GM23338 (cell line): ENCODE measurements around the gene ANKRD18A. TPM values are rescaled to one million over a fixed set of nuclear protein-coding genes. Genes with fewer than 3 reads are reported as not detected.

Source experiments
- ATAC-seq: fragments of 200-7000 bp; cut with Tn5 transposase; 3 replicates; pipeline ENCODE4 v1.9.1; 2020
- DNase-seq: peaks from one replicate; pipeline ENCODE4 v3.0.0-alpha.2; 2015; ENCODE audit warnings: low spot score
- H2AFZ ChIP-seq: fragments of 200-600 bp; sonication (generic); 2 replicates; pipeline ENCODE4 v1.8.0; 2016; ENCODE audit warnings: antibody characterized with exemption, mild to moderate bottlenecking, moderate library complexity
- H3F3A ChIP-seq: fragments of 200-600 bp; sonication (generic); replicated peaks from 2 replicates; pipeline ENCODE4 v1.8.0; 2017; ENCODE audit warnings: antibody characterized with exemption, mixed run types, low read depth
- H3K27ac ChIP-seq: fragments of 200-600 bp; sonication (generic); 2 replicates; pipeline ENCODE4 v1.6.1; 2016; ENCODE audit warnings: low read depth
- H3K27me3 ChIP-seq: fragments of 200-600 bp; sonication (generic); 2 replicates; pipeline ENCODE4 v1.8.0; 2016; ENCODE audit warnings: mild to moderate bottlenecking, mixed run types, moderate library complexity; ENCODE audit not compliant: insufficient read depth
- H3K36me3 ChIP-seq: fragments of 200-600 bp; sonication (generic); 2 replicates; pipeline ENCODE4 v1.8.0; 2016; ENCODE audit warnings: mild to moderate bottlenecking; ENCODE audit not compliant: insufficient read depth
- H3K4me1 ChIP-seq: fragments of 200-600 bp; sonication (generic); 2 replicates; pipeline ENCODE4 v1.8.0; 2016; ENCODE audit warnings: mild to moderate bottlenecking, moderate library complexity; ENCODE audit not compliant: insufficient read depth
- H3K4me2 ChIP-seq: fragments of 200-600 bp; sonication (generic); 2 replicates; pipeline ENCODE4 v1.7.1; 2017; ENCODE audit warnings: mixed run types
- H3K4me3 ChIP-seq: fragments of 200-600 bp; sonication (generic); 2 replicates; pipeline ENCODE4 v1.6.1; 2016; ENCODE audit warnings: mixed run types
- H3K79me2 ChIP-seq: fragments of 200-600 bp; sonication (generic); replicated peaks from 2 replicates; pipeline ENCODE4 v1.8.0; 2017; ENCODE audit warnings: mild to moderate bottlenecking; ENCODE audit not compliant: insufficient read depth
- H3K9me2 ChIP-seq: fragments of 200-600 bp; sonication (generic); 2 replicates; pipeline ENCODE4 v1.8.0; 2017; ENCODE audit not compliant: insufficient read depth
- H4K20me1 ChIP-seq: fragments of 200-600 bp; sonication (generic); replicated peaks from 2 replicates; pipeline ENCODE4 v1.8.0; 2017; ENCODE audit warnings: mild to moderate bottlenecking; ENCODE audit not compliant: insufficient read depth
- H3K27ac Mint-ChIP-seq: 2 replicates; pipeline ENCODE4 v1.8.0; 2020; ENCODE audit warnings: inconsistent platforms, mild to moderate bottlenecking, moderate library complexity, mixed read lengths
- H3K27me3 Mint-ChIP-seq: 3 replicates; pipeline ENCODE4 v1.8.0; 2022; ENCODE audit warnings: low read depth, mild to moderate bottlenecking, moderate library complexity, mixed read lengths, inconsistent platforms; ENCODE audit not compliant: insufficient read depth, poor library complexity
- H3K36me3 Mint-ChIP-seq: 3 replicates; pipeline ENCODE4 v1.8.0; 2021; ENCODE audit warnings: low read depth, mild to moderate bottlenecking, inconsistent platforms, moderate library complexity, mixed read lengths
- H3K4me1 Mint-ChIP-seq: 3 replicates; pipeline ENCODE4 v1.8.0; 2020; ENCODE audit warnings: mild to moderate bottlenecking, inconsistent platforms, mixed read lengths
- H3K4me3 Mint-ChIP-seq: 3 replicates; pipeline ENCODE4 v1.8.0; 2021; ENCODE audit warnings: moderate library complexity, mild to moderate bottlenecking, inconsistent platforms, mixed read lengths
- H3K9me3 Mint-ChIP-seq: 3 replicates; pipeline ENCODE4 v1.8.0; 2020; ENCODE audit warnings: moderate library complexity, mild to moderate bottlenecking, inconsistent platforms, mixed read lengths
- CREB1 ChIP-seq: fragments of 250-450 bp; sonication (Bioruptor Pico); IDR thresholded peaks from 2 replicates; pipeline ENCODE4 v1.5.0; 2020; ENCODE audit warnings: low read depth, mild to moderate bottlenecking, moderate library complexity
- EZH2 ChIP-seq: fragments of 200-600 bp; sonication (generic); IDR thresholded peaks from one replicate; pipeline ENCODE4 v1.8.0; 2017; ENCODE audit warnings: antibody characterized with exemption, mild to moderate bottlenecking, low read depth; ENCODE audit not compliant: unreplicated experiment
- EZH2phosphoT487 ChIP-seq: fragments of 200-600 bp; sonication (generic); IDR thresholded peaks from one replicate; pipeline ENCODE4 v1.8.1; 2018; ENCODE audit warnings: antibody characterized with exemption; ENCODE audit not compliant: unreplicated experiment
- JUNB ChIP-seq: IDR thresholded peaks from one replicate; pipeline ENCODE4 v1.6.1; 2016; ENCODE audit warnings: antibody characterized with exemption; ENCODE audit not compliant: unreplicated experiment
- NANOG ChIP-seq: IDR thresholded peaks from 2 replicates; pipeline ENCODE4 v1.6.1; 2016; ENCODE audit warnings: antibody characterized with exemption, borderline replicate concordance
- POLR2AphosphoS5 ChIP-seq: IDR thresholded peaks from 2 replicates; pipeline ENCODE4 v1.6.1; 2016; ENCODE audit warnings: antibody characterized with exemption, low read depth
- STAT1 ChIP-seq: IDR thresholded peaks from one replicate; pipeline ENCODE4 v1.6.1; 2016; ENCODE audit warnings: antibody characterized with exemption; ENCODE audit not compliant: unreplicated experiment
- ZNF114 ChIP-seq: fragments of 250-450 bp; sonication (Bioruptor Pico); IDR thresholded peaks from 2 replicates; pipeline ENCODE4 v1.5.0; 2020; ENCODE audit warnings: mild to moderate bottlenecking, moderate library complexity
- ZNF331 ChIP-seq: fragments of 250-450 bp; sonication (Bioruptor Pico); IDR thresholded peaks from 2 replicates; pipeline ENCODE4 v1.5.0; 2020; ENCODE audit warnings: low read depth, mild to moderate bottlenecking, moderate library complexity
- polyA plus RNA-seq: library from polyadenylated mRNA; unstranded; fragments of >200 nt; fragmentation: Nextera tagmentation; extraction: Ambion mirVana; gene quantifications from 2 replicates; pipeline ENCODE4 v1.2.1, GENCODE V29; 2016
- total RNA-seq: library from RNA; depleted of rRNA; stranded (reverse); fragments of >200 nt; shearing (Covaris generic); gene quantifications from 2 replicates; pipeline ENCODE4 v1.2.3, GENCODE V29; 2014
- TF ChIP-seq, protein P1 (sequence below), 2 experiments: fragments of 200-600 bp in 1 of 2; sonication (generic) in 1 of 2; conservative IDR thresholded peaks; 2 replicates each; pipeline versions ENCODE4 v1.5.1 to v1.6.1; 2016 to 2017; ENCODE audit warnings: antibody characterized with exemption in 2 of 2, low read depth in 2 of 2, mild to moderate bottlenecking in 2 of 2, moderate library complexity in 1 of 2
- TF ChIP-seq, protein P2 (sequence below): IDR thresholded peaks from 2 replicates; pipeline ENCODE4 v1.6.1; 2016; ENCODE audit warnings: antibody characterized with exemption
- TF ChIP-seq, protein P3 (sequence below): IDR thresholded peaks from one replicate; pipeline ENCODE4 v1.6.1; 2018; ENCODE audit warnings: antibody characterized with exemption; ENCODE audit not compliant: unreplicated experiment
- TF ChIP-seq, protein P4 (sequence below): fragments of 250-450 bp; sonication (Bioruptor Pico); IDR thresholded peaks from 2 replicates; pipeline ENCODE4 v1.5.0; 2020; ENCODE audit warnings: mild to moderate bottlenecking, moderate library complexity

ANKRD18A gene
- total and polyA plus RNA-seq, 2 experiments from 2014 or later: 2.7 to 6.9 TPM

DNA sequence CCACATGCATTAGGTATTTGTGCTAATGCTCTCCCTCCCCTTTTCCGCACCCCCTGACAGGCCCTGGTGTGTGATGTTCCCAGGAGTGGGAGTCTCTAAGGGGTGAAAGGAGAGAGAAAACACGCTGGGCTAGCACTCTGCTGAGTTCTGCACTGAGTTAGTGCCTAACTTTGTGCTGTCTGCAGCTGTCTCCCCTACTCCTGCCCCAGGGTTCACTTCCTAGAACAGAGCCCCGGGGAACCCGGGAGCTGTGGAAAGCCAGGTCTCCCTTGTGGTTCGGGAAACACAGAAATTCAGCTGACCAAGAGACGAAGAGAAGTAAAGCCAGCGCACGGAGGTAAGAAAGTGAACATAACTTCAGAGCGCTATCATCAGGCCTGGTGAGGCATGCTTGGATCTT lies 20.7 kb upstream of the ANKRD18A start:
- Histone ChIP-seq H3K79me2 (no peaks in the 10 kb centered on the region), H2AFZ (no peak overlapping the region; the same call in 1 of the 2 replicates), H3F3A (no peaks in the 10 kb centered on the region), H3K4me3 (no peak overlapping the region), H3K4me1 (peaks cover 9% of the 10 kb centered on the region; the same call in 1 of the 2 replicates), H3K27me3 (no peaks in the 10 kb centered on the region), H4K20me1 (no peaks in the 10 kb centered on the region), H3K4me2 (no peak overlapping the region), H3K9me2 (peaks cover 6% of the 10 kb centered on the region; the same call in 1 of the 2 replicates), H3K36me3 (no peaks in the 10 kb centered on the region), H3K27ac (no peak overlapping the region)
- Mint-ChIP-seq H3K27ac (no peak overlapping the region), H3K4me1 (peaks cover 19% of the 10 kb centered on the region), H3K4me3 (no peak overlapping the region), H3K36me3 (peaks cover 5% of the 10 kb centered on the region; the same call in 2 of the 3 replicates), H3K27me3 (no peaks in the 10 kb centered on the region), H3K9me3 (0 out of 3 replicates have a peak, but pooled peaks cover 2% of the 10 kb centered on the region)
- DNase-seq (no peak), ATAC-seq (no peak)
- TF ChIP-seq, protein P1, sequence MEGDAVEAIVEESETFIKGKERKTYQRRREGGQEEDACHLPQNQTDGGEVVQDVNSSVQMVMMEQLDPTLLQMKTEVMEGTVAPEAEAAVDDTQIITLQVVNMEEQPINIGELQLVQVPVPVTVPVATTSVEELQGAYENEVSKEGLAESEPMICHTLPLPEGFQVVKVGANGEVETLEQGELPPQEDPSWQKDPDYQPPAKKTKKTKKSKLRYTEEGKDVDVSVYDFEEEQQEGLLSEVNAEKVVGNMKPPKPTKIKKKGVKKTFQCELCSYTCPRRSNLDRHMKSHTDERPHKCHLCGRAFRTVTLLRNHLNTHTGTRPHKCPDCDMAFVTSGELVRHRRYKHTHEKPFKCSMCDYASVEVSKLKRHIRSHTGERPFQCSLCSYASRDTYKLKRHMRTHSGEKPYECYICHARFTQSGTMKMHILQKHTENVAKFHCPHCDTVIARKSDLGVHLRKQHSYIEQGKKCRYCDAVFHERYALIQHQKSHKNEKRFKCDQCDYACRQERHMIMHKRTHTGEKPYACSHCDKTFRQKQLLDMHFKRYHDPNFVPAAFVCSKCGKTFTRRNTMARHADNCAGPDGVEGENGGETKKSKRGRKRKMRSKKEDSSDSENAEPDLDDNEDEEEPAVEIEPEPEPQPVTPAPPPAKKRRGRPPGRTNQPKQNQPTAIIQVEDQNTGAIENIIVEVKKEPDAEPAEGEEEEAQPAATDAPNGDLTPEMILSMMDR (conservative IDR thresholded peaks at IDR 0.05; ENCODE audit: low read depth in 2 of 2): no peak
- TF ChIP-seq POLR2AphosphoS5 (no peak), CREB1 (CRISPR knock-in tag) (no peak), NANOG (no peak), ZNF114 (CRISPR knock-in tag) (no peak), ZNF331 (CRISPR knock-in tag) (no peak), STAT1 (no peak), EZH2phosphoT487 (no peak), EZH2 (no peak), JUNB (no peak)
- TF ChIP-seq, protein P2, sequence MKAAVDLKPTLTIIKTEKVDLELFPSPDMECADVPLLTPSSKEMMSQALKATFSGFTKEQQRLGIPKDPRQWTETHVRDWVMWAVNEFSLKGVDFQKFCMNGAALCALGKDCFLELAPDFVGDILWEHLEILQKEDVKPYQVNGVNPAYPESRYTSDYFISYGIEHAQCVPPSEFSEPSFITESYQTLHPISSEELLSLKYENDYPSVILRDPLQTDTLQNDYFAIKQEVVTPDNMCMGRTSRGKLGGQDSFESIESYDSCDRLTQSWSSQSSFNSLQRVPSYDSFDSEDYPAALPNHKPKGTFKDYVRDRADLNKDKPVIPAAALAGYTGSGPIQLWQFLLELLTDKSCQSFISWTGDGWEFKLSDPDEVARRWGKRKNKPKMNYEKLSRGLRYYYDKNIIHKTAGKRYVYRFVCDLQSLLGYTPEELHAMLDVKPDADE: no peak
- TF ChIP-seq, protein P3, sequence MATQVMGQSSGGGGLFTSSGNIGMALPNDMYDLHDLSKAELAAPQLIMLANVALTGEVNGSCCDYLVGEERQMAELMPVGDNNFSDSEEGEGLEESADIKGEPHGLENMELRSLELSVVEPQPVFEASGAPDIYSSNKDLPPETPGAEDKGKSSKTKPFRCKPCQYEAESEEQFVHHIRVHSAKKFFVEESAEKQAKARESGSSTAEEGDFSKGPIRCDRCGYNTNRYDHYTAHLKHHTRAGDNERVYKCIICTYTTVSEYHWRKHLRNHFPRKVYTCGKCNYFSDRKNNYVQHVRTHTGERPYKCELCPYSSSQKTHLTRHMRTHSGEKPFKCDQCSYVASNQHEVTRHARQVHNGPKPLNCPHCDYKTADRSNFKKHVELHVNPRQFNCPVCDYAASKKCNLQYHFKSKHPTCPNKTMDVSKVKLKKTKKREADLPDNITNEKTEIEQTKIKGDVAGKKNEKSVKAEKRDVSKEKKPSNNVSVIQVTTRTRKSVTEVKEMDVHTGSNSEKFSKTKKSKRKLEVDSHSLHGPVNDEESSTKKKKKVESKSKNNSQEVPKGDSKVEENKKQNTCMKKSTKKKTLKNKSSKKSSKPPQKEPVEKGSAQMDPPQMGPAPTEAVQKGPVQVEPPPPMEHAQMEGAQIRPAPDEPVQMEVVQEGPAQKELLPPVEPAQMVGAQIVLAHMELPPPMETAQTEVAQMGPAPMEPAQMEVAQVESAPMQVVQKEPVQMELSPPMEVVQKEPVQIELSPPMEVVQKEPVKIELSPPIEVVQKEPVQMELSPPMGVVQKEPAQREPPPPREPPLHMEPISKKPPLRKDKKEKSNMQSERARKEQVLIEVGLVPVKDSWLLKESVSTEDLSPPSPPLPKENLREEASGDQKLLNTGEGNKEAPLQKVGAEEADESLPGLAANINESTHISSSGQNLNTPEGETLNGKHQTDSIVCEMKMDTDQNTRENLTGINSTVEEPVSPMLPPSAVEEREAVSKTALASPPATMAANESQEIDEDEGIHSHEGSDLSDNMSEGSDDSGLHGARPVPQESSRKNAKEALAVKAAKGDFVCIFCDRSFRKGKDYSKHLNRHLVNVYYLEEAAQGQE: no peak
- TF ChIP-seq, protein P4, sequence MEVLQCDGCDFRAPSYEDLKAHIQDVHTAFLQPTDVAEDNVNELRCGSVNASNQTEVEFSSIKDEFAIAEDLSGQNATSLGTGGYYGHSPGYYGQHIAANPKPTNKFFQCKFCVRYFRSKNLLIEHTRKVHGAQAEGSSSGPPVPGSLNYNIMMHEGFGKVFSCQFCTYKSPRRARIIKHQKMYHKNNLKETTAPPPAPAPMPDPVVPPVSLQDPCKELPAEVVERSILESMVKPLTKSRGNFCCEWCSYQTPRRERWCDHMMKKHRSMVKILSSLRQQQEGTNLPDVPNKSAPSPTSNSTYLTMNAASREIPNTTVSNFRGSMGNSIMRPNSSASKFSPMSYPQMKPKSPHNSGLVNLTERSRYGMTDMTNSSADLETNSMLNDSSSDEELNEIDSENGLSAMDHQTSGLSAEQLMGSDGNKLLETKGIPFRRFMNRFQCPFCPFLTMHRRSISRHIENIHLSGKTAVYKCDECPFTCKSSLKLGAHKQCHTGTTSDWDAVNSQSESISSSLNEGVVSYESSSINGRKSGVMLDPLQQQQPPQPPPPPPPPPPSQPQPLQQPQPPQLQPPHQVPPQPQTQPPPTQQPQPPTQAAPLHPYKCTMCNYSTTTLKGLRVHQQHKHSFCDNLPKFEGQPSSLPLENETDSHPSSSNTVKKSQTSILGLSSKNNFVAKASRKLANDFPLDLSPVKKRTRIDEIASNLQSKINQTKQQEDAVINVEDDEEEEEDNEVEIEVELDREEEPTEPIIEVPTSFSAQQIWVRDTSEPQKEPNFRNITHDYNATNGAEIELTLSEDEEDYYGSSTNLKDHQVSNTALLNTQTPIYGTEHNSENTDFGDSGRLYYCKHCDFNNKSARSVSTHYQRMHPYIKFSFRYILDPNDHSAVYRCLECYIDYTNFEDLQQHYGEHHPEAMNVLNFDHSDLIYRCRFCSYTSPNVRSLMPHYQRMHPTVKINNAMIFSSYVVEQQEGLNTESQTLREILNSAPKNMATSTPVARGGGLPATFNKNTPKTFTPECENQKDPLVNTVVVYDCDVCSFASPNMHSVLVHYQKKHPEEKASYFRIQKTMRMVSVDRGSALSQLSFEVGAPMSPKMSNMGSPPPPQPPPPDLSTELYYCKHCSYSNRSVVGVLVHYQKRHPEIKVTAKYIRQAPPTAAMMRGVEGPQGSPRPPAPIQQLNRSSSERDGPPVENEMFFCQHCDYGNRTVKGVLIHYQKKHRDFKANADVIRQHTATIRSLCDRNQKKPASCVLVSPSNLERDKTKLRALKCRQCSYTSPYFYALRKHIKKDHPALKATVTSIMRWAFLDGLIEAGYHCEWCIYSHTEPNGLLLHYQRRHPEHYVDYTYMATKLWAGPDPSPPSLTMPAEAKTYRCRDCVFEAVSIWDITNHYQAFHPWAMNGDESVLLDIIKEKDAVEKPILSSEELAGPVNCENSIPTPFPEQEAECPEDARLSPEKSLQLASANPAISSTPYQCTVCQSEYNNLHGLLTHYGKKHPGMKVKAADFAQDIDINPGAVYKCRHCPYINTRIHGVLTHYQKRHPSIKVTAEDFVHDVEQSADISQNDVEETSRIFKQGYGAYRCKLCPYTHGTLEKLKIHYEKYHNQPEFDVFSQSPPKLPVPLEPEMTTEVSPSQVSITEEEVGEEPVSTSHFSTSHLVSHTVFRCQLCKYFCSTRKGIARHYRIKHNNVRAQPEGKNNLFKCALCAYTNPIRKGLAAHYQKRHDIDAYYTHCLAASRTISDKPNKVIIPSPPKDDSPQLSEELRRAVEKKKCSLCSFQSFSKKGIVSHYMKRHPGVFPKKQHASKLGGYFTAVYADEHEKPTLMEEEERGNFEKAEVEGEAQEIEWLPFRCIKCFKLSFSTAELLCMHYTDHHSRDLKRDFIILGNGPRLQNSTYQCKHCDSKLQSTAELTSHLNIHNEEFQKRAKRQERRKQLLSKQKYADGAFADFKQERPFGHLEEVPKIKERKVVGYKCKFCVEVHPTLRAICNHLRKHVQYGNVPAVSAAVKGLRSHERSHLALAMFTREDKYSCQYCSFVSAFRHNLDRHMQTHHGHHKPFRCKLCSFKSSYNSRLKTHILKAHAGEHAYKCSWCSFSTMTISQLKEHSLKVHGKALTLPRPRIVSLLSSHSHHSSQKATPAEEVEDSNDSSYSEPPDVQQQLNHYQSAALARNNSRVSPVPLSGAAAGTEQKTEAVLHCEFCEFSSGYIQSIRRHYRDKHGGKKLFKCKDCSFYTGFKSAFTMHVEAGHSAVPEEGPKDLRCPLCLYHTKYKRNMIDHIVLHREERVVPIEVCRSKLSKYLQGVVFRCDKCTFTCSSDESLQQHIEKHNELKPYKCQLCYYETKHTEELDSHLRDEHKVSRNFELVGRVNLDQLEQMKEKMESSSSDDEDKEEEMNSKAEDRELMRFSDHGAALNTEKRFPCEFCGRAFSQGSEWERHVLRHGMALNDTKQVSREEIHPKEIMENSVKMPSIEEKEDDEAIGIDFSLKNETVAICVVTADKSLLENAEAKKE (CRISPR knock-in tag): no peak
